H1 (cell line): ENCODE results near the gene GGCX. TPM values are rescaled to one million over a fixed set of nuclear protein-coding genes. Genes with fewer than 3 reads are reported as not detected.
A peak's percentile ranks its signal among the peaks of the same experiment; 100 is the strongest.

Source experiments
- CTCF ChIA-PET: fragments of 300-600 bp; sonication (Branson Sonifier 250); formaldehyde crosslinking; loops from one replicate; lab custom pipeline; 2021; ENCODE audit not compliant: partially characterized antibody; lab: Charles Lee
- POLR2A ChIA-PET: fragments of 300-600 bp; sonication (Branson Sonifier 250); formaldehyde crosslinking; loops from one replicate; lab custom pipeline; 2021; ENCODE audit warnings: inconsistent platforms; ENCODE audit not compliant: partially characterized antibody; lab: Charles Lee
- DNase-seq, 2 experiments: peaks; one replicate each; pipeline versions ENCODE4 v3.0.0 to v3.0.0-alpha.2; 2010 to 2022; ENCODE audit warnings: low spot score in 2 of 2, low read depth in 1 of 2, mixed read lengths in 1 of 2
- FAIRE-seq: peaks from 2 replicates; lab custom pipeline; 2011; peaks lifted over from hg19 to GRCh38; lab: Jason Lieb, UNC
- H2AFZ ChIP-seq: 2 replicates; pipeline ENCODE4 v1.8.1; 2012; ENCODE audit warnings: low read length, inconsistent platforms
- H2AK5ac ChIP-seq: 2 replicates; pipeline ENCODE4 v1.6.1; 2013; ENCODE audit warnings: low read depth, low read length
- H2BK120ac ChIP-seq: replicated peaks from 2 replicates; pipeline ENCODE3; 2013; ENCODE audit warnings: low read depth, low read length, inconsistent platforms
- H2BK12ac ChIP-seq: 2 replicates; pipeline ENCODE4 v1.6.1; 2013; ENCODE audit warnings: low read depth, low read length
- H2BK15ac ChIP-seq: 2 replicates; pipeline ENCODE4 v1.6.1; 2013; ENCODE audit warnings: low read length
- H2BK20ac ChIP-seq: 2 replicates; pipeline ENCODE4 v1.6.1; 2013; ENCODE audit warnings: low read length
- H2BK5ac ChIP-seq: 2 replicates; pipeline ENCODE4 v1.6.1; 2013; ENCODE audit warnings: low read depth, low read length
- H3K14ac ChIP-seq: 2 replicates; pipeline ENCODE4 v1.6.1; 2013; ENCODE audit warnings: inconsistent platforms; ENCODE audit not compliant: insufficient read length
- H3K18ac ChIP-seq: 2 replicates; pipeline ENCODE4 v1.6.1; 2013; ENCODE audit warnings: low read length; ENCODE audit errors: extremely low read depth
- H3K23ac ChIP-seq: 2 replicates; pipeline ENCODE4 v1.6.1; 2013; ENCODE audit warnings: inconsistent platforms; ENCODE audit not compliant: insufficient read length
- H3K23me2 ChIP-seq: 2 replicates; pipeline ENCODE4 v1.6.1; 2013; ENCODE audit warnings: low read depth, low read length
- H3K27ac ChIP-seq: 2 replicates; pipeline ENCODE4 v1.6.1; 2011; ENCODE audit warnings: low read depth, low read length, inconsistent platforms
- H3K27me3 ChIP-seq, 4 experiments: replicated peaks in 1 of 4; 1 replicate in 1 of 4; 2 replicates in 3 of 4; pipeline versions ENCODE4 v1.6.1 to v1.8.1; 2011 to 2013; ENCODE audit warnings: low read length in 3 of 4, mild to moderate bottlenecking in 3 of 4, inconsistent platforms in 2 of 4, mixed read lengths in 2 of 4, moderate library complexity in 1 of 4; ENCODE audit not compliant: control insufficient read depth in 3 of 4, insufficient read depth in 3 of 4; ENCODE audit errors: extremely low read depth in 1 of 4
- H3K36me3 ChIP-seq, 4 experiments: 2 replicates each; pipeline versions ENCODE4 v1.6.1 to v1.8.1; 2011 to 2013; ENCODE audit warnings: mild to moderate bottlenecking in 4 of 4, low read length in 3 of 4, moderate library complexity in 2 of 4, control low read depth in 1 of 4, inconsistent platforms in 1 of 4; ENCODE audit not compliant: insufficient read depth in 4 of 4, control insufficient read depth in 2 of 4
- H3K4ac ChIP-seq: replicated peaks from 2 replicates; pipeline ENCODE3; 2013; ENCODE audit warnings: low read length, low read depth, mixed read lengths, inconsistent platforms; ENCODE audit not compliant: insufficient read length
- H3K4me1 ChIP-seq, 4 experiments: replicated peaks in 1 of 4; 1 replicate in 1 of 4; 2 replicates in 3 of 4; pipeline versions ENCODE4 v1.6.1 to v1.8.1; 2011 to 2013; ENCODE audit warnings: low read length in 3 of 4, inconsistent platforms in 2 of 4, mixed read lengths in 1 of 4; ENCODE audit not compliant: insufficient read depth in 4 of 4, control insufficient read depth in 3 of 4
- H3K4me2 ChIP-seq, 2 experiments: 2 replicates each; pipeline versions ENCODE4 v1.6.1 to v1.8.1; 2011 to 2013; ENCODE audit warnings: low read depth in 2 of 2, low read length in 2 of 2, control low read depth in 1 of 2, inconsistent platforms in 1 of 2, mild to moderate bottlenecking in 1 of 2; ENCODE audit not compliant: insufficient read depth in 1 of 2
- H3K4me3 ChIP-seq, 4 experiments: fragments of 200-600, 300-600 bp in 1 of 4; sonication (generic), shearing (Covaris generic), sonication (Bioruptor Twin) in 1 of 4; 2 replicates each; pipeline versions ENCODE4 v1.5.1 to v1.8.1; 2011 to 2016; ENCODE audit warnings: low read length in 4 of 4, low read depth in 3 of 4, control low read depth in 2 of 4, inconsistent platforms in 2 of 4, mild to moderate bottlenecking in 2 of 4, mixed read lengths in 1 of 4, moderate library complexity in 1 of 4; ENCODE audit not compliant: insufficient read depth in 2 of 4; ENCODE audit errors: extremely low read depth in 1 of 4
- H3K56ac ChIP-seq: replicated peaks from 2 replicates; pipeline ENCODE3; 2013; ENCODE audit warnings: low read depth, mild to moderate bottlenecking, mixed read lengths, low read length, inconsistent platforms; ENCODE audit not compliant: insufficient read length
- H3K79me1 ChIP-seq: 2 replicates; pipeline ENCODE4 v1.6.1; 2013; ENCODE audit warnings: low read depth, low read length, control low read depth
- H3K79me2 ChIP-seq, 2 experiments: 2 replicates each; pipeline versions ENCODE4 v1.6.1 to v1.8.1; 2012 to 2013; ENCODE audit warnings: low read length in 2 of 2, mild to moderate bottlenecking in 2 of 2, inconsistent platforms in 1 of 2; ENCODE audit not compliant: insufficient read depth in 2 of 2, control insufficient read depth in 1 of 2
- H3K9ac ChIP-seq, 4 experiments: replicated peaks in 1 of 4; 1 replicate in 1 of 4; 2 replicates in 3 of 4; pipeline versions ENCODE4 v1.6.1 to v1.8.1; 2011 to 2013; ENCODE audit warnings: low read depth in 3 of 4, low read length in 3 of 4, control low read depth in 2 of 4, mild to moderate bottlenecking in 2 of 4, moderate library complexity in 2 of 4, inconsistent platforms in 1 of 4; ENCODE audit errors: extremely low read depth in 1 of 4
- H3K9me3 ChIP-seq, 2 experiments: 2 replicates each; pipeline versions ENCODE4 v1.6.1 to v1.8.1; 2012 to 2013; ENCODE audit warnings: mild to moderate bottlenecking in 2 of 2, moderate library complexity in 2 of 2, control low read depth in 1 of 2, inconsistent platforms in 1 of 2, low read depth in 1 of 2, low read length in 1 of 2, mixed read lengths in 1 of 2; ENCODE audit not compliant: insufficient read depth in 2 of 2
- H4K20me1 ChIP-seq, 2 experiments: replicated peaks in 1 of 2; 2 replicates each; pipeline versions ENCODE3 to v1.8.1; 2011 to 2013; ENCODE audit warnings: inconsistent platforms in 2 of 2, low read length in 2 of 2, mild to moderate bottlenecking in 1 of 2; ENCODE audit not compliant: insufficient read depth in 2 of 2, control insufficient read depth in 1 of 2
- H4K5ac ChIP-seq: 2 replicates; pipeline ENCODE4 v1.6.1; 2013; ENCODE audit warnings: low read length, low read depth, mixed read lengths, inconsistent platforms; ENCODE audit not compliant: insufficient read length
- H4K8ac ChIP-seq: 2 replicates; pipeline ENCODE4 v1.8.0; 2013; ENCODE audit warnings: mild to moderate bottlenecking, moderate library complexity, low read length, inconsistent platforms; ENCODE audit not compliant: insufficient read depth; ENCODE audit errors: extremely low read depth
- H4K91ac ChIP-seq: replicated peaks from 2 replicates; pipeline ENCODE3; 2013; ENCODE audit warnings: low read length, mixed read lengths, inconsistent platforms; ENCODE audit not compliant: insufficient read length
- HDAC6 ChIP-seq: IDR thresholded peaks from one replicate; pipeline ENCODE4 v1.7.1; 2012; ENCODE audit warnings: low read depth, mild to moderate bottlenecking, inconsistent platforms, low read length, moderate library complexity
- KDM4A ChIP-seq: IDR thresholded peaks from one replicate; pipeline ENCODE4 v1.7.1; 2012; ENCODE audit warnings: low read depth, mild to moderate bottlenecking, moderate library complexity, low read length, inconsistent platforms; ENCODE audit not compliant: severe bottlenecking
- SAP30 ChIP-seq: fragments of 300-600 bp; sonication (generic); IDR thresholded peaks from 2 replicates; pipeline ENCODE4 v1.7.1; 2012; ENCODE audit warnings: low read length, moderate library complexity, mild to moderate bottlenecking, inconsistent platforms; ENCODE audit not compliant: insufficient read depth, insufficient replicate concordance
- SIX5 ChIP-seq: IDR thresholded peaks from 2 replicates; pipeline ENCODE4 v1.6.1; 2011; ENCODE audit warnings: mild to moderate bottlenecking, low read depth, low read length
- WGBS, 2 experiments: shearing (Covaris generic) in 1 of 2; methylation state at CpG; one replicate each; pipeline versions ENCODE4 v1.1.6 to v1.1.7; 2013 to 2015; ENCODE audit warnings: low lambda C conversion rate in 2 of 2, mixed read lengths in 2 of 2, inconsistent platforms in 1 of 2, low coverage in 1 of 2, missing lambda C conversion rate in 1 of 2; ENCODE audit not compliant: insufficient replicate concordance in 2 of 2, insufficient coverage in 1 of 2, insufficient read length in 1 of 2; ENCODE audit errors: extremely low coverage in 1 of 2, missing lambda C conversion rate in 1 of 2; 5-methylcytosine and 5-hydroxymethylcytosine counted together
- polyA plus RNA-seq, 7 experiments: library from polyadenylated mRNA; depleted of rRNA in 3 of 7; stranded (reverse) in 5 of 7; unstranded in 2 of 7; fragments of >200 nt in 5 of 7; fragments of 200-250 nt in 2 of 7; gene quantifications; 1 replicate in 5 of 7; 2 replicates in 1 of 7; 4 replicates in 1 of 7; pipeline versions ENCODE4 v1.2.1 to v1.2.3, GENCODE V29; 2011 to 2013; ENCODE audit warnings: missing spikeins in 2 of 7, mixed read lengths in 2 of 7
- total RNA-seq: library from RNA; stranded (reverse); fragmentation: NEBNext Ultra II Directional; extraction: Animal tissue kit (Norgen Biotek cat#: 25700); gene quantifications from 2 replicates; pipeline ENCODE4 v1.2.1, GENCODE V29; 2021

Gene GGCX
- total and polyA plus RNA-seq, 2 of the 8 experiments (the other 6 are each of a cell fraction or from before 2014, with no cell fraction given), result 29.4 to 33.8 TPM

- H2BK120ac ChIP-seq, result no peak overlapping the region
- H3K14ac ChIP-seq, result no peak overlapping the region
- no peak overlapping the region for H3K18ac ChIP-seq
- no peak overlapping the region for H3K56ac ChIP-seq
- no peaks in the 10 kb centered on the region for H3K36me3 ChIP-seq
- no peaks in the 10 kb centered on the region for H3K9me3 ChIP-seq
- no peak overlapping the region for H3K4me2 ChIP-seq
- no peak overlapping the region for H4K5ac ChIP-seq
- H2AFZ ChIP-seq, result no peak overlapping the region
- CTCF ChIA-PET, result interaction anchor here (0.9 to 5.0 kb wide), 6 partner anchors 8 to 103 kb away, joined by 3 to 22 read pairs (median 3); partner anchors contain the start of gene MAT2A
- peak overlapping the region; percentile 38; the same call in 1 of the 2 replicates for H2BK20ac ChIP-seq
- WGBS, 2 experiments, result 86% methylated on average over 8 of the region's 8 CpGs; no CpG with 5 or more reads in 1 of the 2 experiments
- H3K27me3 ChIP-seq, result no peaks in the 10 kb centered on the region; a peak in 1 of 7 replicates
- no peak for DNase-seq
- peaks cover 5 to 12% (median 6%) of the 10 kb centered on the region in 4 experiments; a peak in 5 of 7 replicates for H3K4me1 ChIP-seq
- no peak overlapping the region for H4K91ac ChIP-seq
- no peaks in the 10 kb centered on the region for H3K23me2 ChIP-seq
- FAIRE-seq, result no peak
- POLR2A ChIA-PET, result interaction anchor here (0.6 to 19.1 kb wide), 4 partner anchors 9 to 92 kb away, joined by 3 to 347 read pairs (median 4); partner anchors contain the start of gene MAT2A
- H3K4ac ChIP-seq, result no peak overlapping the region
- no peaks in the 10 kb centered on the region for H3K79me2 ChIP-seq
- no peak overlapping the region for H2AK5ac ChIP-seq
- no peaks in the 10 kb centered on the region for H3K79me1 ChIP-seq
- no peak overlapping the region for H3K9ac ChIP-seq
- H4K20me1 ChIP-seq, result no peaks in the 10 kb centered on the region
- no peak overlapping the region for H2BK12ac ChIP-seq
- H2BK5ac ChIP-seq, result no peak overlapping the region
- no peak overlapping the region for H3K4me3 ChIP-seq
- no peak overlapping the region for H2BK15ac ChIP-seq
- H3K27ac ChIP-seq, result no peak overlapping the region
- H4K8ac ChIP-seq, result no peak overlapping the region
- H3K23ac ChIP-seq, result no peak overlapping the region
- TF ChIP-seq SIX5 (no peak), KDM4A (no peak), SAP30 (no peak), HDAC6 (no peak)
Measured at GRCh38 chr2:85523062-85523902, 38.0 kb downstream of the GGCX start.
